GM19043 (cell line): Measurements from ENCODE around the gene FBRSL1.
"Not testable (repeated sequence)": the region's sequence is repeated elsewhere in the genome, so short reads cannot be mapped to it uniquely, and the experiment has no call there.

Source experiments
- ATAC-seq: cut with Tn5 transposase; IDR thresholded peaks from one replicate; pipeline ENCODE4 v1.9.1; 2021; ENCODE audit warnings: low read depth; ENCODE audit not compliant: unreplicated experiment

The FBRSL1 gene

GRCh38 chr12:132521200-132521580, 31.2 kb downstream of the FBRSL1 start:
- no peak for ATAC-seq

GRCh38 chr12:132521712-132522292, 31.9 kb downstream of the FBRSL1 start:
- no peak for ATAC-seq

GRCh38 chr12:132522592-132523380, 32.8 kb downstream of the FBRSL1 start:
- ATAC-seq: no peak

GRCh38 chr12:132523576-132524331, 33.8 kb downstream of the FBRSL1 start:
- no peak for ATAC-seq

- ATAC-seq: no peak
Observed at GRCh38 chr12:132524405-132524804, 34.5 kb downstream of the FBRSL1 start.

- no peak for ATAC-seq
Observed at GRCh38 chr12:132525011-132525832, 35.3 kb downstream of the FBRSL1 start.

- no peak for ATAC-seq
Observed at GRCh38 chr12:132525833-132526455, 36.0 kb downstream of the FBRSL1 start.

GRCh38 chr12:132527186-132527882, 37.4 kb downstream of the FBRSL1 start:
- ATAC-seq: no peak

- no peak for ATAC-seq
Observed at GRCh38 chr12:132527883-132528264, 37.9 kb downstream of the FBRSL1 start.

- no peak for ATAC-seq
Observed at GRCh38 chr12:132528564-132529106, 38.7 kb downstream of the FBRSL1 start.

- no peak for ATAC-seq
Observed at GRCh38 chr12:132529156-132529839, 39.3 kb downstream of the FBRSL1 start.

- no peak for ATAC-seq
Observed at GRCh38 chr12:132529906-132530305, 40.0 kb downstream of the FBRSL1 start.

GRCh38 chr12:132530447-132530846, 40.5 kb downstream of the FBRSL1 start:
- ATAC-seq: no peak

GRCh38 chr12:132530851-132531250, 40.9 kb downstream of the FBRSL1 start:
- ATAC-seq: no peak

- ATAC-seq: not testable (repeated sequence)
Observed at GRCh38 chr12:132532711-132533583, 43.0 kb downstream of the FBRSL1 start.

- ATAC-seq: no peak
Observed at GRCh38 chr12:132533584-132533958, 43.6 kb downstream of the FBRSL1 start.

- no peak for ATAC-seq
Observed at GRCh38 chr12:132534076-132534475, 44.1 kb downstream of the FBRSL1 start.

- ATAC-seq: no peak
Observed at GRCh38 chr12:132535019-132535418, 45.1 kb downstream of the FBRSL1 start.
